DND-41 (cell line): ENCODE results near the gene ACOXL.

Experiments used
- ATAC-seq: fragments of 200-7000 bp; cut with Tn5 transposase; 3 replicates; pipeline ENCODE4 v1.9.1; 2021; ENCODE audit warnings: low read depth; ENCODE audit not compliant: insufficient read depth
- DNase-seq: peaks from one replicate; pipeline ENCODE4 v3.0.0-alpha.2; 2020
- H2AFZ ChIP-seq: 2 replicates; pipeline ENCODE4 v1.6.0; 2012; ENCODE audit warnings: low read depth, low read length
- H3K27ac ChIP-seq: 2 replicates; pipeline ENCODE4 v1.5.1; 2012; ENCODE audit warnings: low read length, inconsistent platforms
- H3K27me3 ChIP-seq: fragments of 200-600 bp; sonication (generic); 2 replicates; pipeline ENCODE4 v1.6.0; 2012; ENCODE audit warnings: low read length, mild to moderate bottlenecking, inconsistent platforms; ENCODE audit not compliant: insufficient read depth, poor library complexity
- H3K36me3 ChIP-seq: 2 replicates; pipeline ENCODE4 v1.5.1; 2012; ENCODE audit warnings: low read length, inconsistent platforms; ENCODE audit not compliant: insufficient read depth
- H3K4me1 ChIP-seq: 2 replicates; pipeline ENCODE4 v1.5.1; 2012; ENCODE audit warnings: mild to moderate bottlenecking, low read length; ENCODE audit not compliant: insufficient read depth
- H3K4me2 ChIP-seq: 2 replicates; pipeline ENCODE4 v1.6.0; 2012; ENCODE audit warnings: mild to moderate bottlenecking, moderate library complexity, low read length, inconsistent platforms; ENCODE audit not compliant: insufficient read depth
- H3K4me3 ChIP-seq, 2 experiments: fragments of 200-600 bp in 1 of 2; shearing (Covaris generic) in 1 of 2; 2 replicates each; pipeline ENCODE4 v1.5.1; 2012 to 2016; ENCODE audit warnings: inconsistent platforms in 2 of 2, low read length in 2 of 2, mild to moderate bottlenecking in 2 of 2, low read depth in 1 of 2, moderate library complexity in 1 of 2
- H3K79me2 ChIP-seq: 2 replicates; pipeline ENCODE4 v1.6.0; 2012; ENCODE audit warnings: low read length, inconsistent platforms; ENCODE audit not compliant: insufficient read depth
- H3K9ac ChIP-seq: 2 replicates; pipeline ENCODE4 v1.6.0; 2012; ENCODE audit warnings: low read depth, mild to moderate bottlenecking, inconsistent platforms, low read length, moderate library complexity
- H3K9me3 ChIP-seq: 2 replicates; pipeline ENCODE4 v1.5.1; 2012; ENCODE audit warnings: low read length, moderate library complexity, mild to moderate bottlenecking, inconsistent platforms; ENCODE audit not compliant: insufficient read depth, severe bottlenecking
- H4K20me1 ChIP-seq: 2 replicates; pipeline ENCODE4 v1.6.0; 2012; ENCODE audit warnings: low read length; ENCODE audit not compliant: insufficient read depth
- CTCF ChIP-seq: IDR thresholded peaks from 2 replicates; pipeline ENCODE4 v1.5.1; 2012; ENCODE audit warnings: borderline replicate concordance, low read length, moderate library complexity, mild to moderate bottlenecking; ENCODE audit not compliant: poor library complexity, severe bottlenecking; ENCODE audit errors: extremely low read depth
- EZH2 ChIP-seq: IDR thresholded peaks from 3 replicates; pipeline ENCODE4 v1.6.1; 2012; ENCODE audit warnings: borderline replicate concordance, low read depth, mild to moderate bottlenecking, moderate library complexity, low read length, inconsistent platforms; ENCODE audit not compliant: severe bottlenecking

ACOXL gene

GRCh38 chr2:110955556-110955955 lies 223.2 kb downstream of the ACOXL start:
- Histone ChIP-seq H3K27ac (no peak overlapping the region), H3K4me2 (no peak overlapping the region), H3K4me3 (no peak overlapping the region), H3K27me3 (no peaks in the 10 kb centered on the region), H3K9ac (no peak overlapping the region), H3K36me3 (no peaks in the 10 kb centered on the region), H3K4me1 (no peaks in the 10 kb centered on the region), H3K79me2 (no peaks in the 10 kb centered on the region), H4K20me1 (no peaks in the 10 kb centered on the region), H2AFZ (no peak overlapping the region), H3K9me3 (no peaks in the 10 kb centered on the region)
- DNase-seq (no peak), ATAC-seq (no peak)
- TF ChIP-seq CTCF (no peak), EZH2 (no peak)

DNA sequence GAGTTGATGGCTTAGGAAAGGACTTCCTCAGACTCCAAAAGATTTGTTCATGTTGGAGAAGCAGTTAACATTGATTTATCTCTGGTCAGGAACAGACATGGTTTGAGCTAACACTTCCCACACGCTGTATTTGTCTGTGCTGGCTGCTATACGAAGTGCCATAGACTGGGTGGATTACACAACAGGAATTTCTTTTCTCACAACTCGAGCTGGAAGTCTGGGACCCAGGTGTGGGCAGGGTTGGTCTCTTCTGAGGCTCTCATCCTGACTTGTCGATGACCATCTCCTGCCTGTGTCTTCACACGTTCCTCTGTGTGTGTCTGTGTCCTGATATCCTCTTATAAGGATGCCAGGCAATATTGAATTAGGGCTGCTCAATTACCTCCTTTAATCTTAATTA lies 224.9 kb downstream of the ACOXL start:
- Histone ChIP-seq H4K20me1 (no peaks in the 10 kb centered on the region), H3K79me2 (no peaks in the 10 kb centered on the region), H3K4me3 (no peak overlapping the region), H3K36me3 (no peaks in the 10 kb centered on the region), H3K4me2 (no peak overlapping the region), H2AFZ (no peak overlapping the region), H3K27ac (no peak overlapping the region), H3K9ac (no peak overlapping the region), H3K4me1 (no peaks in the 10 kb centered on the region), H3K9me3 (no peaks in the 10 kb centered on the region), H3K27me3 (no peaks in the 10 kb centered on the region)
- DNase-seq (no peak), ATAC-seq (no peak)
- TF ChIP-seq CTCF (no peak), EZH2 (no peak)

DNA sequence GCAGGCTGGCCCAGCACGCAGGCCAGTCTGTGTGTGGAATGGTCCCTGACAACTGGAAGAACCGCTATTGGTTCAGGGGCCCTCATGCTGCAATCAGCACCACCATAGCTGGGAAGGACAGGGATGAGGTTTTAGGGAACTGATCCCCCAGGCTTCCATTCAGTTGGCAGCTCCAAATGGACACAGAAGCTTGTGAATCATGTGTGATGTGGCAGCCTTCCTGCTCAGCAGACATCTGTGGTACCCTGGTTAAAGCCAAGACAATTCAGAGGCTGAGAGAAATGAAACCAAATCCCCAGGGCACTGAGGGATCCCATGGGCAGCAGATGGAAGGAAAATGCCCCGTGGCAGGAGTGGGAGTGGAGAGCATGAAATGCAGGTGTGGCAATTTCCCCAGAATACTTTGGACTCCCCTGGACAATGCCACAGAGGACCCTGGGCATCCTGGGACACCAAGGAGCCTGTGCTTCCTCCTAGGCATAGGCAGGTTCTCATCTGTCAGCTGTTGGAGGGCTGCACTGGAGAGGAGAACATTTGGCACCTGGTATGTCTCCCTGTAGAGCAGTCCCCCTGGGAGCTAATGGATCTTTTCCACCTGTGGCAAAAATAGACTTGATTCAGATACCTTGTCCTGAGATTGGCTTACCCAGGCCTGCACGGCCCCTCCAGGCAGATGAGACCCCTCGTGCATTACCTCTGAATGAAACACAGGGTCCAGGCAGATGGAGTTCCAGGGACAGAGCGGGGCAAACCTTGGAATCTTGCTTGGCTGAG lies 226.2 kb downstream of the ACOXL start:
- ATAC-seq (0 out of 3 replicates have a peak, but pooled peaks have one; percentile 22), DNase-seq (no peak)
- Histone ChIP-seq H3K9ac (no peak overlapping the region), H2AFZ (no peak overlapping the region), H3K4me3 (no peak overlapping the region), H3K36me3 (no peaks in the 10 kb centered on the region), H3K9me3 (no peaks in the 10 kb centered on the region), H4K20me1 (no peaks in the 10 kb centered on the region), H3K27me3 (no peaks in the 10 kb centered on the region), H3K79me2 (no peaks in the 10 kb centered on the region), H3K4me1 (no peaks in the 10 kb centered on the region), H3K4me2 (no peak overlapping the region), H3K27ac (no peak overlapping the region)
- no peak for TF ChIP-seq CTCF
- no peak for TF ChIP-seq EZH2
